Neutrophil (primary cell): ENCODE measurements around the gene CLASP1.
A peak's percentile ranks its signal among the peaks of the same experiment; 100 is the strongest.

Experiments used
- H3K27ac ChIP-seq: fragments of 200-600 bp; sonication (generic); 2 replicates; pipeline ENCODE4 v1.5.1; 2016; ENCODE audit warnings: mild to moderate bottlenecking, moderate library complexity
- H3K27me3 ChIP-seq: fragments of 200-600 bp; sonication (generic); 2 replicates; pipeline ENCODE4 v1.6.0; 2016; ENCODE audit warnings: mild to moderate bottlenecking
- H3K36me3 ChIP-seq: fragments of 200-600 bp; sonication (generic); 2 replicates; pipeline ENCODE4 v1.5.1; 2017
- H3K4me1 ChIP-seq, 2 experiments: fragments of 200-600 bp in 1 of 2; sonication (generic) in 1 of 2; 1 replicate in 1 of 2; 2 replicates in 1 of 2; pipeline versions ENCODE4 v1.5.1 to v1.6.1; 2013 to 2016; ENCODE audit warnings: low read depth in 1 of 2, low read length in 1 of 2, mild to moderate bottlenecking in 1 of 2, moderate library complexity in 1 of 2; ENCODE audit not compliant: control insufficient read depth in 1 of 2, insufficient read depth in 1 of 2
- H3K4me3 ChIP-seq, 2 experiments: fragments of 200-600 bp in 1 of 2; sonication (generic) in 1 of 2; 1 replicate in 1 of 2; 2 replicates in 1 of 2; pipeline ENCODE4 v1.5.1; 2013 to 2016; ENCODE audit warnings: low read depth in 1 of 2, low read length in 1 of 2, mild to moderate bottlenecking in 1 of 2, moderate library complexity in 1 of 2
- H3K9me3 ChIP-seq: fragments of 200-600 bp; sonication (generic); 2 replicates; pipeline ENCODE4 v1.5.1; 2016
- CTCF ChIP-seq: fragments of 200-600 bp; sonication (generic); IDR thresholded peaks from 2 replicates; pipeline ENCODE4 v1.5.1; 2016; ENCODE audit warnings: antibody characterized with exemption

CLASP1 gene

GRCh38 chr2:121491518-121491917, 157.7 kb downstream of the CLASP1 start:
- Histone ChIP-seq H3K9me3 (no peaks in the 10 kb centered on the region), H3K4me1 (peaks cover 0 to 5% of the 10 kb centered on the region in 2 experiments), H3K27me3 (no peaks in the 10 kb centered on the region), H3K27ac (no peak overlapping the region), H3K36me3 (peaks cover 7% of the 10 kb centered on the region), H3K4me3 (no peak overlapping the region)
- no peak for TF ChIP-seq CTCF

- peak overlapping the region; percentile 44 for H3K27ac ChIP-seq
- peaks cover 0 to 5% of the 10 kb centered on the region in 2 experiments for H3K4me1 ChIP-seq
- H3K9me3 ChIP-seq = no peaks in the 10 kb centered on the region
- H3K27me3 ChIP-seq = no peaks in the 10 kb centered on the region
- no peaks in the 10 kb centered on the region for H3K36me3 ChIP-seq
- no peak overlapping the region for H3K4me3 ChIP-seq
- TF ChIP-seq CTCF = no peak
These were observed 158.6 kb downstream of the CLASP1 start for GRCh38 chr2:121490584-121491133.

DNA sequence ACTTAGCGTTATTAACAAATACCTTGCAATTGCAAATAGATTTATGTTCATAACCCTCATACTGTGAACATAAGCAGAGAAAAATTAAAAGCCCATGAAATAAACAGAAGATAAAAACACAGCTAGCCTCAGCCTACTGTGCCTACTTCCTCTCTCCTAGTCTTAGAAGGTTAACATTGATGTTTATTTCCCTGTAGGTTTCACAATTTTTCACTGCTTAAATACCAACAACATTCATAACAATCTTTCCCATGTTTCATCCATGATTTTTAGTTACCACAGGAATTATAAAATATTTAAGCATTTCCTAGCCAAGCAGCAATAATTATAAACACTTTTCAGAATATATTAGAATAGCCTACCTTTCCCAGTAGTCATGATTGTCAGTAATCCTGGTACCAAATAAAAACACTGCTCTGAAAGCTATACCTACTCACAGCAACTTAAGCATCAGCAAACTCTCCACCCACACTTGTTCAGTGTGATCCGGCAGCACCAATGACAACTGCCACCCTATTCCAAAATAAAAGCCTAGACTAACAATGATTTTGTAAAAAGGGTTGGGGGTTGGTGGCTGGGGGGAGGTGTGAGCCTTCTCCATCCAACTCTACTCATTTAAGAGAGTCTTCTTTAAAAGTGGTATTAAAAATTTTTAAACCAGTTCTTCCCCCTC, 159.2 kb downstream of the CLASP1 start:
- Histone ChIP-seq H3K27me3 (no peaks in the 10 kb centered on the region), H3K4me3 (no peak overlapping the region), H3K9me3 (no peaks in the 10 kb centered on the region), H3K4me1 (peaks cover 0 to 5% of the 10 kb centered on the region in 2 experiments), H3K27ac (peak overlapping the region; percentile 44), H3K36me3 (no peaks in the 10 kb centered on the region)
- no peak for TF ChIP-seq CTCF

DNA sequence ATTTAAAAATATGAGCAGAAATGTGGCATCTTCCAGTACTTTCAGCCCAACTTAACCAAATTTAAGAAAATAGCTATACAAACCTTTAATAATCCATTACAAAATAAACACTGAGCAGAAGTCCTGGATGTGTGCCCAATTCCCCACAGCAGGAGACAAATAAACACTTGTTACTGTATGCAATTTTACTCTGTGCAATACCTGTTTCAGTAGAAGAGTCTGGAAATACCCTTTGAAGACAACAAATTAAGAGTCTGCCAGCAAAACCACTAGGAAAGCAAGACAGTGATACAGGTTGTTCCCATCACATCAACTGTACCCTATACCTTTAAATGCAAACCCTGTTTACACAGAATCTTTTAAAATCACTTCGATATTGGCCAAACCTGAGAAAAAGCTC, 160.0 kb downstream of the CLASP1 start:
- H3K27me3 ChIP-seq = no peaks in the 10 kb centered on the region
- no peak for TF ChIP-seq CTCF
- H3K4me3 ChIP-seq = no peak overlapping the region
- H3K9me3 ChIP-seq = no peaks in the 10 kb centered on the region
- H3K4me1 ChIP-seq = peaks cover 0 to 5% of the 10 kb centered on the region in 2 experiments
- H3K27ac ChIP-seq = peak overlapping the region; percentile 44
- H3K36me3 ChIP-seq = no peaks in the 10 kb centered on the region

DNA sequence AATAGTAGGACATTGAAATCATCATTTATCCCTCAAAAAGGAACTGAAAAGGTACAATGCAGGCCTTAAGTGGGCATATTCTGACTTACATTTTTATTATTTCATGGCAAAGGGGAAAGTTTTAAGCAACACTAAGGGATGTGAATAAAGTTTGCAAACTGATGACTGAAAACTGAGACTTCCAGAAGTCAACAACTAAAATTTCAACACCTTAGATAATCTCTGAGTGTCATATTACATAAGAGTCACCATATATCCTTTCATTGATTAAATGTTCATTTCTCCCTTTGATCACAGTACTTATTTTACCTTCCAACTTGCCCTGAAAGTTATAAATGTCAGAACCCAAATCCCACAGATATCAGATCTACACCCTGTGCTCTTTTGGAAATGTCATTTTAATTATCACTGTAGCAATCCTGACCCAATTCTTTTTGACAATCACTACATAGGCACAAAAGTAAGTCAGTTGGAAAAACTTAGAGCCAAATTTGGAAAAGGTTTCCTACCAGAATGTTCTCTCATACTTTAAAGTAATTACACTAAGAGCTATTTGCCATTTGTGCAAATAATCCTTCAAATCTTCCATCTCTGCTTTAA, 163.0 kb downstream of the CLASP1 start:
- H3K27me3 ChIP-seq = no peaks in the 10 kb centered on the region
- no peak overlapping the region for H3K27ac ChIP-seq
- H3K9me3 ChIP-seq = no peaks in the 10 kb centered on the region
- TF ChIP-seq CTCF = no peak
- peaks cover 0 to 5% of the 10 kb centered on the region in 2 experiments for H3K4me1 ChIP-seq
- H3K36me3 ChIP-seq = peaks cover 15% of the 10 kb centered on the region
- H3K4me3 ChIP-seq = no peak overlapping the region
